PC-9 (cell line): ENCODE measurements around the gene MINDY1. TPM values are rescaled to one million over a fixed set of nuclear protein-coding genes. Genes with fewer than 3 reads are reported as not detected.

Source experiments
- BruUV-seq: library from RNA; stranded (reverse); fragments of 400-500 nt; replicated peaks from 2 replicates; lab custom pipeline; 2021; lab: Mats Ljungman, UMichigan
- CTCF ChIA-PET: fragments of 300-600 bp; sonication (Branson Sonifier 250); formaldehyde crosslinking; loops from one replicate; lab custom pipeline; 2022; ENCODE audit warnings: antibody characterized with exemption; lab: Charles Lee
- POLR2A ChIA-PET: fragments of 300-600 bp; sonication (Branson Sonifier 250); formaldehyde crosslinking; loops from one replicate; lab custom pipeline; 2022; ENCODE audit warnings: antibody characterized with exemption; ENCODE audit not compliant: unreplicated experiment; lab: Charles Lee
- DNase-seq, 2 experiments: peaks; one replicate each; pipeline versions ENCODE4 v3.0.0 to v3.0.0-alpha.2; 2015 to 2022; ENCODE audit warnings: mixed read lengths in 1 of 2
- H2AFZ ChIP-seq: fragments of 200-600 bp; sonication (generic); 2 replicates; pipeline ENCODE4 v1.8.1; 2017; ENCODE audit warnings: antibody characterized with exemption
- H3F3A ChIP-seq: fragments of 200-600 bp; sonication (generic); 2 replicates; pipeline ENCODE4 v1.8.1; 2017; ENCODE audit warnings: antibody characterized with exemption, mild to moderate bottlenecking, low read depth; ENCODE audit not compliant: insufficient read depth
- H3K27ac ChIP-seq: fragments of 200-600 bp; sonication (generic); 2 replicates; pipeline ENCODE4 v1.6.1; 2016; ENCODE audit warnings: mixed run types
- H3K27me3 ChIP-seq: fragments of 200-600 bp; sonication (generic); 2 replicates; pipeline ENCODE4 v1.6.1; 2016; ENCODE audit warnings: low read depth, mixed run types; ENCODE audit not compliant: insufficient read depth
- H3K36me3 ChIP-seq: fragments of 200-600 bp; sonication (generic); 2 replicates; pipeline ENCODE4 v1.6.1; 2016; ENCODE audit warnings: low read depth, mixed run types
- H3K4me1 ChIP-seq: fragments of 200-600 bp; sonication (generic); replicated peaks from 2 replicates; pipeline ENCODE4 v1.6.1; 2016; ENCODE audit warnings: mixed run types; ENCODE audit not compliant: insufficient read depth
- H3K4me2 ChIP-seq: fragments of 200-600 bp; sonication (generic); 2 replicates; pipeline ENCODE4 v1.6.1; 2017; ENCODE audit warnings: mixed run types
- H3K4me3 ChIP-seq: fragments of 200-600 bp; sonication (generic); 2 replicates; pipeline ENCODE4 v1.6.1; 2016; ENCODE audit warnings: mixed run types
- H3K79me2 ChIP-seq: fragments of 200-600 bp; sonication (generic); 2 replicates; pipeline ENCODE4 v1.6.1; 2017; ENCODE audit warnings: low read depth, mixed run types
- H3K9me2 ChIP-seq: fragments of 200-600 bp; sonication (generic); 2 replicates; pipeline ENCODE4 v1.8.1; 2017; ENCODE audit warnings: mild to moderate bottlenecking; ENCODE audit not compliant: insufficient read depth
- H3K9me3 ChIP-seq: fragments of 200-600 bp; sonication (generic); 2 replicates; pipeline ENCODE4 v1.8.1; 2016; ENCODE audit warnings: low read depth; ENCODE audit not compliant: insufficient read depth
- H4K20me1 ChIP-seq: fragments of 200-600 bp; sonication (generic); 2 replicates; pipeline ENCODE4 v1.8.1; 2017; ENCODE audit not compliant: insufficient read depth
- EZH2 ChIP-seq: fragments of 200-600 bp; sonication (generic); IDR thresholded peaks from 2 replicates; pipeline ENCODE4 v1.8.0; 2017; ENCODE audit warnings: antibody characterized with exemption, low read depth
- intact Hi-C: fragments of 100-400 bp; cut with micrococcal nuclease; formaldehyde crosslinking; loops from one replicate; pipeline ENCODE4 v1.10.0; 2022; ENCODE audit not compliant: unreplicated experiment
- total RNA-seq: library from RNA; stranded (reverse); gene quantifications from 2 replicates; pipeline ENCODE4 v1.2.3, GENCODE V29; 2021
- TF ChIP-seq, protein P1 (sequence below): fragments of 200-600 bp; sonication (generic); conservative IDR thresholded peaks from 2 replicates; pipeline ENCODE4 v1.6.1; 2017; ENCODE audit warnings: mixed run types, antibody characterized with exemption, mild to moderate bottlenecking, moderate library complexity

MINDY1 gene
- total RNA-seq, 1 experiment from 2014 or later = 17.6 TPM

- Histone ChIP-seq H3K4me3 (peak within 1 kb of the TSS; percentile 89), H3K4me2 (peak within 1 kb of the TSS; percentile 97), H3K79me2 (peaks cover 24% of the 10 kb centered on the region), H3K9me3 (no peaks in the 10 kb centered on the region), H3K27me3 (no peaks in the 10 kb centered on the region), H3K9me2 (no peaks in the 10 kb centered on the region), H3K36me3 (no peaks in the 10 kb centered on the region), H3K4me1 (peaks cover 50% of the 10 kb centered on the region), H2AFZ (peak within 1 kb of the TSS; percentile 94), H4K20me1 (no peaks in the 10 kb centered on the region), H3K27ac (peak within 1 kb of the TSS; percentile 68), H3F3A (peaks cover 28% of the 10 kb centered on the region)
- intact Hi-C loops = loop anchor here (1.0 to 5.0 kb wide), 4 partner anchors 39 to 751 kb away; partner anchors contain the start of genes C1orf56, CA14, LYSMD1 and SCNM1
- CTCF ChIA-PET = no interaction called here
- TF ChIP-seq EZH2 = no peak
- TF ChIP-seq, protein P1, sequence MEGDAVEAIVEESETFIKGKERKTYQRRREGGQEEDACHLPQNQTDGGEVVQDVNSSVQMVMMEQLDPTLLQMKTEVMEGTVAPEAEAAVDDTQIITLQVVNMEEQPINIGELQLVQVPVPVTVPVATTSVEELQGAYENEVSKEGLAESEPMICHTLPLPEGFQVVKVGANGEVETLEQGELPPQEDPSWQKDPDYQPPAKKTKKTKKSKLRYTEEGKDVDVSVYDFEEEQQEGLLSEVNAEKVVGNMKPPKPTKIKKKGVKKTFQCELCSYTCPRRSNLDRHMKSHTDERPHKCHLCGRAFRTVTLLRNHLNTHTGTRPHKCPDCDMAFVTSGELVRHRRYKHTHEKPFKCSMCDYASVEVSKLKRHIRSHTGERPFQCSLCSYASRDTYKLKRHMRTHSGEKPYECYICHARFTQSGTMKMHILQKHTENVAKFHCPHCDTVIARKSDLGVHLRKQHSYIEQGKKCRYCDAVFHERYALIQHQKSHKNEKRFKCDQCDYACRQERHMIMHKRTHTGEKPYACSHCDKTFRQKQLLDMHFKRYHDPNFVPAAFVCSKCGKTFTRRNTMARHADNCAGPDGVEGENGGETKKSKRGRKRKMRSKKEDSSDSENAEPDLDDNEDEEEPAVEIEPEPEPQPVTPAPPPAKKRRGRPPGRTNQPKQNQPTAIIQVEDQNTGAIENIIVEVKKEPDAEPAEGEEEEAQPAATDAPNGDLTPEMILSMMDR = no peak
- POLR2A ChIA-PET = interaction anchor here (0.7 kb wide), 1 partner anchor 313 kb away, joined by 16 read pairs; no protein-coding TSS in a partner anchor
- DNase-seq = peak; percentile 95
- no TSS peak for BruUV-seq
Measured at GRCh38 chr1:151008244-151009205, 1.8 kb upstream of the MINDY1 start, which contains the start of gene PRUNE1. TSS of gene PRUNE1 (plus strand) at chr1:151008449. CDS start at chr1:151008633, 184 bp downstream.

DNA sequence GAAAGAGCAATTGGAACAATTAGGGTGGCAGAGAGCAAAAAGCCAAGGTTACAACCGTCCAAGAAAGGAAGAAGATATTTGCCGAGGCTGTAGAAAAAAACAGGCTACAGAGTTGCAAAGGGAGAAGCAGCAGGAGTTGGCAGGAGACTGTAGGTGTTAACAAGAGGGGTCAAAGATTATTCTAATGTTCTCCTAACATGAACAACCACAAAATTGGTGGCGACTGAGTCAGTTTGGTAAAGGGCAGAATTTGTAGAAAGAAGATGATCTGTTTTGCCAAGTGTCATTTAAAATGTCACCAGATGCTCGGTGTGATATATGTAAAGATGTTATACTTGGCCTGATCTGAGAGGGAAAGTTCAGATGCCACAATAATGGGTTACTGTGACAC, 1.1 kb upstream of the MINDY1 start:
- BruUV-seq = no TSS peak
- Histone ChIP-seq H3K9me3 (no peaks in the 10 kb centered on the region), H3K9me2 (no peaks in the 10 kb centered on the region), H3K4me2 (peak overlapping the region; percentile 86), H3K27me3 (no peaks in the 10 kb centered on the region), H2AFZ (peak overlapping the region; percentile 50; the same call in 1 of the 2 replicates), H3K79me2 (peaks cover 24% of the 10 kb centered on the region), H3K4me1 (peaks cover 56% of the 10 kb centered on the region), H4K20me1 (no peaks in the 10 kb centered on the region), H3K4me3 (peak overlapping the region; percentile 37; the same call in 1 of the 2 replicates), H3F3A (peaks cover 28% of the 10 kb centered on the region), H3K27ac (peak overlapping the region; percentile 68), H3K36me3 (no peaks in the 10 kb centered on the region)
- TF ChIP-seq, protein P1 = no peak
- no peak for TF ChIP-seq EZH2
- intact Hi-C loops = loop anchor here (1.0 to 5.0 kb wide), 5 partner anchors 39 to 751 kb away; partner anchors contain the start of genes C1orf56, CA14, LYSMD1 and SCNM1
- CTCF ChIA-PET = no interaction called here
- DNase-seq = no peak
- POLR2A ChIA-PET = no interaction called here

GRCh38 chr1:151005729-151006319, 878 bp downstream of the MINDY1 start:
- Histone ChIP-seq H3K4me1 (peaks cover 56% of the 10 kb centered on the region), H3K9me2 (no peaks in the 10 kb centered on the region), H3K79me2 (peaks cover 23% of the 10 kb centered on the region), H3F3A (peaks cover 28% of the 10 kb centered on the region), H2AFZ (peak overlapping the region; percentile 81), H3K36me3 (no peaks in the 10 kb centered on the region), H3K4me2 (peak overlapping the region; percentile 86), H3K4me3 (peak overlapping the region; percentile 56; the same call in 1 of the 2 replicates), H3K9me3 (no peaks in the 10 kb centered on the region), H3K27me3 (no peaks in the 10 kb centered on the region), H3K27ac (peak overlapping the region; percentile 68), H4K20me1 (no peaks in the 10 kb centered on the region)
- DNase-seq = no peak
- TF ChIP-seq, protein P1 = no peak
- TF ChIP-seq EZH2 = no peak
- intact Hi-C loops = loop anchor here (5.0 kb wide), 3 partner anchors 161 to 749 kb away; partner anchors contain the start of genes CA14, LYSMD1 and SCNM1
- CTCF ChIA-PET = interaction anchor here (0.6 to 2.1 kb wide), 4 partner anchors 8 to 84 kb away, joined by 3 to 11 read pairs (median 4); partner anchors contain the start of gene ANXA9
- POLR2A ChIA-PET = interaction anchor here (0.6 to 1.5 kb wide), 7 partner anchors 24 to 796 kb away, joined by 3 to 14 read pairs (median 4); partner anchors contain the start of genes ANXA9 and GOLPH3L
- BruUV-seq = no TSS peak
